Epithelial cell of prostate (primary cell): ENCODE data around the gene PPFIA4.
A peak's percentile ranks its signal among the peaks of the same experiment; 100 is the strongest.

Experiments used
- DNase-seq: peaks from one replicate; pipeline ENCODE4 v3.0.0-alpha.2; 2011; ENCODE audit warnings: low read depth, low spot score
- H3K27ac ChIP-seq: fragments of 450-650 bp; 2 replicates; pipeline ENCODE4 v1.5.1; 2017; ENCODE audit warnings: mild to moderate bottlenecking

Gene PPFIA4

DNA sequence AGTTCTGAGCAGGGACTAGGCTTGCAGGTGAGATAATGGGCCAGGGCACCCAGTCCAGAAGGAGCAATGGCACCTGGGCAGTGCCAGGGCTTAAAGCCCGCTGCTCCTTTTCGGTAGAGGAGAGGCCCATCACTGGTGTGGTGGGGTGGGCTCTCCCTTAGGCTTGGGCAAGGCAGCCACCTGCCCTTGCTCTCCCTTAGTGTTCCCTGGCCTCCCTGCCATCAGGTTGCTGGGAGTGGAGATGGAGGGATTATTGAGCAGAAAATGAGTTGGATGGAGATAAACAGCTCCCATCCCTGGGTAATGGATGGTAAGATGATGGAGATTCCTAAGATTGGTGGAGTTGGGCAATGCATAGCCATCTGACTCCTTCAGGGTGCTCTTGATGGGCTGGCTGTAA is 51.7 kb downstream of the PPFIA4 start:
- no peak for DNase-seq
- H3K27ac ChIP-seq = no peak overlapping the region

GRCh38 chr1:203078478-203078877 is 52.2 kb downstream of the PPFIA4 start:
- no peak overlapping the region for H3K27ac ChIP-seq
- DNase-seq = no peak

- no peak for DNase-seq
- no peak overlapping the region for H3K27ac ChIP-seq
Measured at GRCh38 chr1:203080456-203080855, 54.2 kb downstream of the PPFIA4 start.

DNA sequence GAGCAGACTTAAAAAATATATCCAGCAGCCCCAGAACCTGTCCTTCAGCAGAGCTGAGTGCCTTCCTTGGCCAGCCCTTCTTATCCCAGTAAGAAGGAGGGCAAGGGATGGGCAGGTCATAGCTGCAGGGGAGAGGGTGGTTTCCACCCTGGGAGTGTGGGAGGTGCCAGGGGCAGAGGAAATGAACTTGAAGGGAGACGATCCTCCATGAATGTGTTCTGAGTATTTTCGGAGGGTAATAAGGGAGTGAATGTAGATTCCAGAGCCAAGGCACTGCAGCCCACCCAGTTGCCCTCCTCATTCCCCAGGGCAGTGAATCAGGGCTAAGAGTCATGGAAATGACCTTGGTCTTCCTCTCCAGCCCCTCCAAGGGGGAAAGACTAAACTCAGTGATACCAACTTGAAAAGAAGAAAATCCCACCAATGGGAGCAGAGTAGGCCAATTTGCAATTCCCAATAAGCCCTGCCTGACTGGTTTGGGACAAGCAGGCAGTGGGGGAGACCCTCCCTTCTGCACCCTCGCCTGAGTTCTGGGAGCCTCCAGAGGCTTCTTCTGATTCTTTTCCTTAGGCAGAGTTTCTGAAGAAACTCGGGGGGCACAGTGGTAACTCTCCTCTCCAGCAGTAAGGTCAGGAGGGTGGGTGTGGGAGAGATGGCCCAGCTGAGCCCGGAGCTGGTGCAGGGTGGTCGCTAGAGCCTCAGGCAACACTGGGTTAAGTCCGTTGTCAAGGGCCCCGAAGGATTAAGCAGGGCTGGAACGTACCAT is 55.4 kb downstream of the PPFIA4 start:
- no peak overlapping the region for H3K27ac ChIP-seq
- no peak for DNase-seq

GRCh38 chr1:203082231-203082505 is 55.9 kb downstream of the PPFIA4 start:
- H3K27ac ChIP-seq = no peak overlapping the region
- DNase-seq = no peak

GRCh38 chr1:203082571-203083462 is 56.5 kb downstream of the PPFIA4 start:
- DNase-seq = no peak
- H3K27ac ChIP-seq = no peak overlapping the region

- H3K27ac ChIP-seq = no peak overlapping the region
- DNase-seq = no peak
Measured at GRCh38 chr1:203083463-203083921, 57.2 kb downstream of the PPFIA4 start.

GRCh38 chr1:203084588-203085527 is 58.6 kb downstream of the PPFIA4 start:
- no peak overlapping the region for H3K27ac ChIP-seq
- DNase-seq = no peak

DNA sequence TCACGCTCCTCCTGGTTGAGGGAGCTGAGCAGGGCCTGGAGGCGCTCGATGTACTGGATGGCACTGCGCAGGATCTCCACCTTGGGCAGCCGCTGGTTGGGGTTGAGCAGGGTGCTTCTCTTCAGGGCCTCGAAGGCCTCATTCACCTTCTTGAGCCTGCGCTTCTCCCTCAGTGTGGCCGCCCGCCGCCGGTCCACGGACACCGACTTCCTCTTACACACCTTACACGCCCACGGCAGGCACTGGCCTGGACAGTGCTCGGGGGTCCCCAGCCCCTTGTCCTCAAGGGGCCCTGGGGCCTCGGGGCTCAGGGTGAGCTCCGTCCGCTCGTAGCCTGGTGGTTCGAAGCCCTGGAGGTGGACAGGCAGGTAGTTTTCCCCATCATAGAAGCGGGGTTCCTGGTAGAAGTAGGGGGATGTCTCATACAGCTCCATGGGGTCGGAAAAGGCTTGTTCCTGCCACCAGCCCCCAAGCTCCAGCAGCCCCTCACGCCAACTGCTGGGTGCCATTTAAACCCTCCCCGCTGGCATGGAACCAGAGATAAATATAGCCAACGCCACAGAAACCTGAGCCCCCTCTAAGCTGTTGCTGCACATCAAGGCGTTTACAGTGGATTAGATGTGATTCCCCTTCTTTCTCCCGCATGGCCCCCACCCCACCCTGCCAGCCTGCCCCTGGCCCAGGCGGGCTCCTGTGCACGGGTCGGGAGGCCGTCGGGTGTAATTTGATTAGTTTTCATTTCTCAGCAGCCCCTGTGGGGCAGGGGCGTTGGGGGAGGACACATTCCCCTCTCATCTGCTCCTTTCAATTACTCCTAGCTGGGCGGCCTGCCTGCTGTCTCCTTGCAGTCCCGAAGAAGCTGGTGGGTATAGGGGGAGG is 59.5 kb downstream of the PPFIA4 start, which contains the start of gene MYOG:
TSS of gene MYOG (minus strand) at position 485 of the 879 bp plus-strand sequence. CDS start at position 434, 51 bp downstream.
- no peak for DNase-seq
- no peak within 1 kb of the TSS for H3K27ac ChIP-seq

GRCh38 chr1:203086992-203087763 is 60.9 kb downstream of the PPFIA4 start:
- no peak for DNase-seq
- no peak overlapping the region for H3K27ac ChIP-seq

GRCh38 chr1:203088441-203088840 is 62.1 kb downstream of the PPFIA4 start:
- DNase-seq = no peak
- H3K27ac ChIP-seq = no peak overlapping the region

DNA sequence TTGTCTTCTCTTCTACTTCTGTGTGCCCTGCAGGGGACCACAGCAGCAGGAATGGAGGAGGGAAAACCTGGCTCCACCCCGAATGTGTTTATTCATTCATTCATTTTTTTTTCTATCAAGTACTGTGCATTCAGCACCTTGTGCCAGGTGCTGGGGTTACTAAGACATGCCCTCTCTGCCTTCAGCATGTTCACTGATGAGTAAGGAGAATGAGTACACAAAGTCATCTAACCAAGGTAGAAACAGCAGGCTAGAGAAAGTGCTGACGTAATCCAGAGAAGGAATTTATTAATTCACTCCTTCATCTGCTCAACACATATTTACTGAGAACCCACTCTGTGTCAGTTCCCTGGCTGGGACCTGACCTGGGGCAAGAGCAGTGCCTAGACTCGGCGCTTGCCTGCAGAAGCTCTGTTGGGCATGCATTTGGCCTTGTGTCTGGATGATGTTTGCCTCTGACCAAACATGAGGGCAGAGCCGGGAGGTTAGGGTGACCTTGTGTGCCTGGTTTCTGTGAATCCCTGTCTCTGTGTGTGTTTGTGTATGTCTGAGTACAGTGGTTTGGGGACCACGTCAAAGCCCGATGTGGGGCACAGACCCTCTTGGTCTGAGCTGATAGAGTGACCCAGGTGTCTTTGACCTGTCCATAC is 62.8 kb downstream of the PPFIA4 start:
- H3K27ac ChIP-seq = peak overlapping the region; percentile 30

DNA sequence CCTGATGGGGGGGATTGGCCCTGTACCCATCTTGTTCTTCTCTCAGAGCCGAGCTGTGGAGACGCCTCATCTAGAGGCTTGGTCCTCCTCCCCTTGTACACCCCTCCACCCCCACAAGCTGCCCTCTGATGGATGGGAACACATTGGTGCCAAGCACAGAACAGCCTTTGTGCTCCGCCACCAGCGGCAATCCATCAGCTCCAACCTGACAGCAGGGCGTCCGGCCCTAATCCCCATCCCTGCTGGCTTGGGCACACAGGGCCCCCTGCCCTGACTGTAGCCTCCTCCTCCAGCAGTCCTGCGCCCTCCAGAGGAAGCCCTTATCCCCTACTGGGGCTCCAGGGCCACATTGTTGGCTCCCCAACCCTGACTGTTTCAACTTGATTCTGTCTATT is 63.4 kb downstream of the PPFIA4 start:
- peak overlapping the region; percentile 30 for H3K27ac ChIP-seq
- no peak for DNase-seq

More for the DNA sequence above, 62.8 kb downstream of the PPFIA4 start:
- peak; percentile 77 for DNase-seq

DNA sequence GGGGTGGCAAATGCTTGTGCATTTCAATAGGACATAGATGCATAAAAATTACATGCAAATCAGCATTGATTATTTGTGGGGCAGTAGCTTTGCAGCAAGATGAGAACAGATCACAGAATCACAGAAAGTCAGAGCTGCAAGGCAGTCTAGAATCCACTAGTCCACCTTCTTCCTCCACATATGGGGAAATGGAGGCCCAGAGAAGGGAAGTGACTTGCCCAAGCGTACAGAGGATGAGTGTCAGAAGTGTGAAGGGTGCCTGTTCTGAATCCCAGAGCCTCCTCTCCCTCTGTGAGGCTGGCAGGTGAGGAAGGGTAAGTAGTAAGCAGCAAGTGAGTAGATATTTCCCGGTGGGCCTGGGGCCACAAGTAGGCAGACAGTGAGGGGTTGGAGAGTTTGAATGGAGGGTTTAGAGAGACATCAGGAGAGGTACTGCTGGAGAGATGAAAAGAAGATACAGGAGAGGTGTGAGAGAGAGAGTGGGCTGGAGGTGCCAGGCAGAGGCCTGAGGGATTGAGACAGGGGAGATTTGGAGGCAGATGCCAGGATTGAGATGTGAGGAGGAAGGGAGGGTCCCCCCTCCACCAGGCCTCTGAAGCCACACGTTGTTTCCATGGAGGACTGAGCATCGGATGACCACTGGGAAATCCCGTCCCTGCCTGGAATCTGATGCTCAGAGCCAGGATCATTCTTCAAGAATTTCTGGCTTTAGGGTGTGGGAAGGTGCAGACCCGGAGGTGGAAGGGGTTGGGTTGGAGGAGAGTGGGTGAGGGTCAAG is 64.3 kb downstream of the PPFIA4 start:
- no peak overlapping the region for H3K27ac ChIP-seq
- DNase-seq = no peak

DNA sequence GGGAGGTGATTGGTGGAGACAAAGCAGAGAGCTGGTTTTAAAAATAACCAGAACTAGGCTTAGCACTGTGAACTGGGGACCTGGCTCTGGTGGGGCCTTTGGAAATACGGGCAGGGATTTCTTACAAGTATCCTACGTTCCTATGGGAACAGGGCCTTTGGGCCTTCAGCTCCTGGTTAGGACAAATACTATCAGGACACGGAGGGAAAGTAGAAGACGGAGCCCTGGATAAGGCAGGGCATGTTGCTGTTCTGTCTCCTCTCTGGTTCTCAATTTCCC is 64.8 kb downstream of the PPFIA4 start:
- no peak overlapping the region for H3K27ac ChIP-seq
- no peak for DNase-seq

DNA sequence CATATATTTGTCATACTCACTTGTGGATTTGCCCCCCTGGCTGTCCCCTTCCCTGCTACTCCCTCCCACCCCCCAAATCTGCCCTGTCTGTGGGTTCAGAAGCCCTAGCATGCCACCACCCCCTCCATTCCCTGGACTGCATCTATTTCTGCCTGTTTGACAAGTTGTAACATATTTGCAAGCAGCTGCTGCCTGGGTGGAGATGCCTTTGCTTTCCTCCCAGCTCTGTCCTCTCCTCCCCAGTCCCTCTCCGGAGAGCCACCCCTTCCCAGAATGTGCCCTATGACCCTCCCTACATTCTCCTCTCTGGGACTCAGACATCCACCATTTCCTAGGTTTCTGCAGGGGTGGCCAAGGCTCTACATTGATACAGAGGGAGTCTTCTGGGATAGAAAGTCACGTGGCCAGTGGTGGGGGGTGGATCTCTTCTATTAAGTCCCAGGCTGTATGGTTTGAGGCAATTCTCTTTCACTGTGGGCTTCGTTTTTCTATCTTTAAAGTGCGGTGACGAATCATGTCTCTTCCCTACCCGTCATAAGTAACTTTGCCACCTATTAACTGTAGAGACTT is 65.6 kb downstream of the PPFIA4 start:
- no peak for DNase-seq

DNA sequence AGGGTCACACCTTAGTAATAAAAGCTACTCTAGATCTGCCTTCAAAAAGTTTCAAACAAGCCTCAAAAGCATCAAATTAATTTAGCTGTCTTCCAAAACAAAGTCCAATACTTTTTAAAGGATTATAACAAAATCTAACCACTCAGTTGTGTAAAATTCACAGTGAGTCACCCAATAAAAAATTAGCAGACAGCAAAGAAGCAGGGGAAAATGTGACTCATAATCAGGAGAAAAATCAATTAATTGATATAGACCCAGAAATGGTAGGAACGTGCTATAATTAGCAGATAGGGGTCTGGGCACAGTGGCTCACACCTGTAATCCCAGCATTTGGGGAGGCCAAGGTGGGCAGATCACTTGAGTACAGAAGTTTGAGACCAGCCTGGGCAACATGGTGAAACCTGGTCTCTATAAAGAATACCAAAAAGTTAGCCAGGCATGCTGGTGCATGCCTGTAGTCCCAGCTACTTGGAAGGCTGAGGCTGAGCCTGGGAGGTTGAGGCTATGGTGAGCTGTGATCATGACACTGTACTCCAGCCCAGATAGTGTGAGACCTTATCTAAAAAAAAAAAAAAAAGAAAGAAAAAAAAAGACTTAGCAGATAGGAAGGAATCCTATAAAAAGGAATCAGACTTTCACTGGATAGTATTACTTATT is 67.6 kb downstream of the PPFIA4 start:
- peak; percentile 53 for DNase-seq
- H3K27ac ChIP-seq = peak overlapping the region; percentile 75

More for the DNA sequence above, 65.6 kb downstream of the PPFIA4 start:
- H3K27ac ChIP-seq = no peak overlapping the region
